MCF 10A (cell line): ENCODE measurements around the gene CFAP298. TPM values are rescaled to one million over a fixed set of nuclear protein-coding genes. Genes with fewer than 3 reads are reported as not detected.

Experiments used
- BruUV-seq: library from RNA; stranded (reverse); fragments of 400-500 nt; replicated peaks from 2 replicates; lab custom pipeline; 2021; lab: Mats Ljungman, UMichigan
- CTCF ChIA-PET: fragments of 300-600 bp; sonication (Branson Sonifier 250); formaldehyde crosslinking; extraction: SDS; loops from one replicate; lab custom pipeline; 2021; ENCODE audit warnings: antibody characterized with exemption, inconsistent platforms; lab: Yijun Ruan, JAX
- POLR2A ChIA-PET: fragments of 300-600, 350-650 bp; sonication (Branson Sonifier 250); formaldehyde crosslinking; extraction: SDS; loops from one replicate; lab custom pipeline; 2020; ENCODE audit warnings: antibody characterized with exemption, inconsistent platforms; lab: Yijun Ruan, JAX
- DNase-seq: peaks from one replicate; pipeline ENCODE4 v3.0.0-alpha.2; 2018; ENCODE audit not compliant: unreplicated experiment
- H3K27ac Mint-ChIP-seq: one replicate; pipeline ENCODE4 v1.8.0; 2022; ENCODE audit warnings: mild to moderate bottlenecking, low read depth, mixed read lengths; ENCODE audit not compliant: unreplicated experiment
- H3K27me3 Mint-ChIP-seq: one replicate; pipeline ENCODE4 v1.8.0; 2022; ENCODE audit warnings: mixed read lengths; ENCODE audit not compliant: insufficient read depth, unreplicated experiment
- H3K36me3 Mint-ChIP-seq: one replicate; pipeline ENCODE4 v1.8.0; 2022; ENCODE audit warnings: mild to moderate bottlenecking, moderate library complexity, mixed read lengths; ENCODE audit not compliant: insufficient read depth, unreplicated experiment
- H3K4me1 Mint-ChIP-seq: one replicate; pipeline ENCODE4 v1.8.0; 2022; ENCODE audit warnings: mixed read lengths; ENCODE audit not compliant: insufficient read depth, unreplicated experiment
- H3K4me3 Mint-ChIP-seq: one replicate; pipeline ENCODE4 v1.8.0; 2022; ENCODE audit warnings: mild to moderate bottlenecking, moderate library complexity, mixed read lengths; ENCODE audit not compliant: unreplicated experiment
- H3K9me3 Mint-ChIP-seq: one replicate; pipeline ENCODE4 v1.8.0; 2022; ENCODE audit warnings: mixed read lengths; ENCODE audit not compliant: unreplicated experiment
- CTCF ChIP-seq: fragments of 200-600 bp; IDR thresholded peaks from one replicate; pipeline ENCODE4 v1.8.0; 2022; ENCODE audit warnings: antibody characterized with exemption, mild to moderate bottlenecking; ENCODE audit not compliant: unreplicated experiment
- intact Hi-C: fragments of 100-400 bp; cut with micrococcal nuclease; formaldehyde crosslinking; loops from 2 replicates; pipeline ENCODE4 v1.14.1; 2022
- total RNA-seq: library from RNA; stranded (reverse); gene quantifications from 2 replicates; pipeline ENCODE4 v1.2.3, GENCODE V29; 2022

Gene CFAP298
- total RNA-seq, 1 experiment from 2014 or later = 52.7 TPM

- Mint-ChIP-seq H3K27ac (no peak overlapping the region), H3K4me1 (peaks cover 20% of the 10 kb centered on the region), H3K27me3 (no peaks in the 10 kb centered on the region), H3K36me3 (no peaks in the 10 kb centered on the region), H3K4me3 (peak overlapping the region; percentile 76), H3K9me3 (peaks cover 4% of the 10 kb centered on the region)
- POLR2A ChIA-PET = interaction anchor here (0.6 to 1.9 kb wide), 8 partner anchors 9 to 609 kb away, joined by 3 to 9 read pairs (median 7); partner anchors contain the start of genes CFAP298 and EVA1C
- peak; percentile 83 for TF ChIP-seq CTCF
- intact Hi-C loops = loop anchor here (1.0 kb wide), 1 partner anchor 155 kb away; no protein-coding TSS in a partner anchor
- peak; percentile 83 for DNase-seq
- BruUV-seq = no TSS peak
- CTCF ChIA-PET = interaction anchor here (0.6 to 5.0 kb wide), 42 partner anchors 9 to 790 kb away, joined by 3 to 31 read pairs (median 3); no protein-coding TSS in a partner anchor
These were observed 42.6 kb downstream of the CFAP298 start for GRCh38 chr21:32569261-32570230.

- intact Hi-C loops = no loop called here
- Mint-ChIP-seq H3K9me3 (peaks cover 9% of the 10 kb centered on the region), H3K4me1 (peaks cover 18% of the 10 kb centered on the region), H3K27ac (no peak overlapping the region), H3K4me3 (no peak overlapping the region), H3K27me3 (no peaks in the 10 kb centered on the region), H3K36me3 (no peaks in the 10 kb centered on the region)
- DNase-seq = no peak
- no TSS peak for BruUV-seq
- POLR2A ChIA-PET = interaction anchor here (0.6 to 1.9 kb wide), 2 partner anchors 32 to 150 kb away, joined by 4 to 9 read pairs; no protein-coding TSS in a partner anchor
- CTCF ChIA-PET = interaction anchor here (0.6 to 5.0 kb wide), 4 partner anchors 22 to 164 kb away, joined by 3 to 31 read pairs (median 3); no protein-coding TSS in a partner anchor
- TF ChIP-seq CTCF = no peak
These were observed 44.6 kb downstream of the CFAP298 start for GRCh38 chr21:32567626-32568025.

- no peak for DNase-seq
These were observed 45.3 kb downstream of the CFAP298 start for GRCh38 chr21:32566741-32567389.

More at GRCh38 chr21:32566741-32567389, 45.3 kb downstream of the CFAP298 start:
- Mint-ChIP-seq H3K27me3 (no peaks in the 10 kb centered on the region), H3K36me3 (no peaks in the 10 kb centered on the region), H3K9me3 (peaks cover 9% of the 10 kb centered on the region), H3K4me3 (no peak overlapping the region), H3K27ac (no peak overlapping the region), H3K4me1 (peaks cover 15% of the 10 kb centered on the region)
- BruUV-seq = no TSS peak
- no peak for TF ChIP-seq CTCF
- POLR2A ChIA-PET = no interaction called here
- intact Hi-C loops = no loop called here
- CTCF ChIA-PET = interaction anchor here (0.8 to 5.0 kb wide), 2 partner anchors 134 to 163 kb away, joined by 3 to 31 read pairs; no protein-coding TSS in a partner anchor
